ENCODE measurements around the gene MFAP4.

MFAP4 gene

DNA sequence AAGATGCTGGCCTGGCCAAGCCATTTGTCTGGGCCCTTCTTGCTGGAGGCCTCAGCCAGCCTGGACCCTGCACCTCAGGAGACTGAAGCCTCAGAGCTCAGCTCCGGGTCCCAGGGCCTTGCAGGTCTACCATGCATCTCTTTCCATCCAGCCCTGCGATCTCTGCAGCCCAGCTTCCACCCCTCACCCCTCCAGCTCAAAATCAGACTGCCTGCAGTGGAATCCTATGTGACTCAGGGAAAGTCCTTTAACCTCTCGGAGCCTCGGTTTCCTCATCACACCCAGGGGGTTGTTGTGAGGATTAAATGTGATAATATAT is 21.5 kb downstream of the MFAP4 start:
- no peak overlapping the region for H3K4me3 ChIP-seq (replicated peaks; ENCODE audit: low read depth, low read length)
- no peaks in the 10 kb centered on the region; the same call in 1 of the 2 replicates for H3K27me3 ChIP-seq (replicated peaks; ENCODE audit: control insufficient read depth, insufficient read depth, low read length)
- no peak for DNase-seq (ENCODE audit: extremely low read depth, insufficient read length)

DNA sequence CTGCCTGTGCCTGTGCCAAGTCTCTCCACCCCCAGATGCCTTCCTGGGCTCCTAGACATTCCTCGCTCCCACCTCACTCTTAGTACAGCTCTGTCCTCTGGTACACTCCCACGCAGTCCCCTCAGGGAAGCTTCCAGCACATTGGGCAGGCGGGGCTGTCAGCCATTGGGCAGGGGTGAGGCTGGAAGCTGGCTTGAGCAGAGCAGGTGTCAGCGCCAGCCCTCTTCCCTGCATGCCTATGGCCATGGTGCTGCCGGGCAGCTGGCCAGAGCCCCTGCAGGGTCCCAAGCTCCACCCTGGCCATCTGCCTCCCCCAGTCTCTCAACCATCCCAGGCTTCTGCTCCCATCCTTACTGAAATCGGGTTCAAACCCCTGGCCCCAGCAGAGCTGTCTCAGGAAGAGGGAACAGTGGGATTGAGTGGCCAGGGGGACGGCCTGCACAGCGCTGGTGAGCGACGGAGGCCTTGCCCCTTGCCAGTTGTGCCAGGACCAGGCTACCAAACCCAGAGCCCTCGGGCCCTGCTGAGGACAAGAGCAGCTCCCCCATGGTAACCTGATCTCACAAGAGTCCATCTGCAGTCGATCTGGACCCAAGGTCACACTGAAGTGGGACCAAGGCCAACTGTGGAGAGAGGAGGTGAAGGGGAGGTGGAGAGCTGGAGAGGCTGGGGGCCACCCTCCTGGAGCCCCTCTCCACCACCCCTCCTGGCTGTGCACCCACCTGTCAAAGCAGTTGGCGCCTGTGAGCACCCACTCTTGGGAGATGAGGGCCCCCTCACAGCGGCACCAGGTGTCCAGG is 22.1 kb downstream of the MFAP4 start:
- no peaks in the 10 kb centered on the region; the same call in 1 of the 2 replicates for H3K27me3 ChIP-seq (replicated peaks; ENCODE audit: control insufficient read depth, insufficient read depth, low read length)
- no peaks in the 10 kb centered on the region for H3K36me3 ChIP-seq (ENCODE audit: control insufficient read depth, insufficient read depth, low read length)
- no peak for DNase-seq (ENCODE audit: extremely low read depth, insufficient read length)
- TF ChIP-seq, protein P1, sequence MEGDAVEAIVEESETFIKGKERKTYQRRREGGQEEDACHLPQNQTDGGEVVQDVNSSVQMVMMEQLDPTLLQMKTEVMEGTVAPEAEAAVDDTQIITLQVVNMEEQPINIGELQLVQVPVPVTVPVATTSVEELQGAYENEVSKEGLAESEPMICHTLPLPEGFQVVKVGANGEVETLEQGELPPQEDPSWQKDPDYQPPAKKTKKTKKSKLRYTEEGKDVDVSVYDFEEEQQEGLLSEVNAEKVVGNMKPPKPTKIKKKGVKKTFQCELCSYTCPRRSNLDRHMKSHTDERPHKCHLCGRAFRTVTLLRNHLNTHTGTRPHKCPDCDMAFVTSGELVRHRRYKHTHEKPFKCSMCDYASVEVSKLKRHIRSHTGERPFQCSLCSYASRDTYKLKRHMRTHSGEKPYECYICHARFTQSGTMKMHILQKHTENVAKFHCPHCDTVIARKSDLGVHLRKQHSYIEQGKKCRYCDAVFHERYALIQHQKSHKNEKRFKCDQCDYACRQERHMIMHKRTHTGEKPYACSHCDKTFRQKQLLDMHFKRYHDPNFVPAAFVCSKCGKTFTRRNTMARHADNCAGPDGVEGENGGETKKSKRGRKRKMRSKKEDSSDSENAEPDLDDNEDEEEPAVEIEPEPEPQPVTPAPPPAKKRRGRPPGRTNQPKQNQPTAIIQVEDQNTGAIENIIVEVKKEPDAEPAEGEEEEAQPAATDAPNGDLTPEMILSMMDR (IDR thresholded peaks at IDR 0.05; ENCODE audit: insufficient read depth, low read length, poor library complexity, severe bottlenecking): no peak
- H3K4me3 ChIP-seq (replicated peaks; ENCODE audit: low read depth, low read length): no peak overlapping the region

More for the DNA sequence above, 21.5 kb downstream of the MFAP4 start:
- TF ChIP-seq, protein P1 (IDR thresholded peaks at IDR 0.05; ENCODE audit: insufficient read depth, low read length, poor library complexity, severe bottlenecking): no peak
- H3K36me3 ChIP-seq (ENCODE audit: control insufficient read depth, insufficient read depth, low read length): no peaks in the 10 kb centered on the region

DNA sequence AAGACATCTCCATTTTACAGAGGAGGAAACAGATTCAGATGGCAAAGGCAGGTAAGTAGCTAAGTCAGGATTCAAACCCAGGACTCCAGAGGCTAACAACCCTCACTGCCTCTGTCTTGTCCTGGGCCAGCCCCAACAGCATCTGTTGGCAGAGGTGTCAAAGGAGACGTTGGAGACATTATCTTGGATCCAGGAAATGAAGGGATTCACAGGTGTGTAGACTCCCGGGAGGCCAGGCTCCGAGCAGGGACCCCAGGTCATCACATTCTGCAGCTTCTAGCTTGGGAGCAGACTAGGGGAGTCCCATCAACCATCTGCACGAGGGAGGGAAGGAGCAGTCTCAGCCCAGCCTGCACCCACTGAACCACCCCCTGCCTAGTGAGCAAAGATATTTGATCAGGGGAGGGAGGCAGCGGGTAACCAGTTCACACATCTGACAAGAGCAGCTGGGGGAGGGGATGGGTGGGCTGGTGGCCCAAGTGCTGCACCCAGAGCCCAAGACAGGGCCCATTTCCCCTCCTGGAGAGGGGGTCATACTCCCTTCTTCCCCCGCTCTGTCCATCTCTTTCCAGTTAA is 23.4 kb downstream of the MFAP4 start:
- Histone ChIP-seq H3K36me3 (ENCODE audit: control insufficient read depth, insufficient read depth, low read length) (no peaks in the 10 kb centered on the region), H3K27me3 (replicated peaks; ENCODE audit: control insufficient read depth, insufficient read depth, low read length) (no peaks in the 10 kb centered on the region; the same call in 1 of the 2 replicates), H3K4me3 (replicated peaks; ENCODE audit: low read depth, low read length) (no peak overlapping the region)
- DNase-seq (ENCODE audit: extremely low read depth, insufficient read length): no peak
- TF ChIP-seq, protein P1 (IDR thresholded peaks at IDR 0.05; ENCODE audit: insufficient read depth, low read length, poor library complexity, severe bottlenecking): no peak

DNA sequence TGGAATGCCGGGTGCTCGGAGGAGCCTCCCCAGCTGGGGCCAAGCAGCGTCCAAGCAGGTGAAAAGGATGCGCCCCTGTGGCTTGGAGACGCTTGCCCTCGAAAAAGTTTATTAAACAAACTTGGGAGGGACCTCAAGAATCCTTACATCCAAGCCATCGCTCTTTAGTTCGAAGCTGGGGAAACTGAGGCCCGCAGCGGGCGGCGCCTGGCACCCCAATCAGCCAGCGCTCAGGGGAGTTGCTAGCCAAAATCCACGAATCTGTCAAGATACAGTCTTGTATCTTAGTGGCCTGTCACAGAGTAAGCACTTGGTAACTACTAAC is 23.9 kb downstream of the MFAP4 start:
- no peak overlapping the region; the same call in 1 of the 2 replicates for H3K4me3 ChIP-seq (replicated peaks; ENCODE audit: low read depth, low read length)
- TF ChIP-seq, protein P1 (IDR thresholded peaks at IDR 0.05; ENCODE audit: insufficient read depth, low read length, poor library complexity, severe bottlenecking): no peak
- H3K36me3 ChIP-seq (ENCODE audit: control insufficient read depth, insufficient read depth, low read length): no peaks in the 10 kb centered on the region
- no peak for DNase-seq (ENCODE audit: extremely low read depth, insufficient read length)
- no peaks in the 10 kb centered on the region; the same call in 1 of the 2 replicates for H3K27me3 ChIP-seq (replicated peaks; ENCODE audit: control insufficient read depth, insufficient read depth, low read length)

DNA sequence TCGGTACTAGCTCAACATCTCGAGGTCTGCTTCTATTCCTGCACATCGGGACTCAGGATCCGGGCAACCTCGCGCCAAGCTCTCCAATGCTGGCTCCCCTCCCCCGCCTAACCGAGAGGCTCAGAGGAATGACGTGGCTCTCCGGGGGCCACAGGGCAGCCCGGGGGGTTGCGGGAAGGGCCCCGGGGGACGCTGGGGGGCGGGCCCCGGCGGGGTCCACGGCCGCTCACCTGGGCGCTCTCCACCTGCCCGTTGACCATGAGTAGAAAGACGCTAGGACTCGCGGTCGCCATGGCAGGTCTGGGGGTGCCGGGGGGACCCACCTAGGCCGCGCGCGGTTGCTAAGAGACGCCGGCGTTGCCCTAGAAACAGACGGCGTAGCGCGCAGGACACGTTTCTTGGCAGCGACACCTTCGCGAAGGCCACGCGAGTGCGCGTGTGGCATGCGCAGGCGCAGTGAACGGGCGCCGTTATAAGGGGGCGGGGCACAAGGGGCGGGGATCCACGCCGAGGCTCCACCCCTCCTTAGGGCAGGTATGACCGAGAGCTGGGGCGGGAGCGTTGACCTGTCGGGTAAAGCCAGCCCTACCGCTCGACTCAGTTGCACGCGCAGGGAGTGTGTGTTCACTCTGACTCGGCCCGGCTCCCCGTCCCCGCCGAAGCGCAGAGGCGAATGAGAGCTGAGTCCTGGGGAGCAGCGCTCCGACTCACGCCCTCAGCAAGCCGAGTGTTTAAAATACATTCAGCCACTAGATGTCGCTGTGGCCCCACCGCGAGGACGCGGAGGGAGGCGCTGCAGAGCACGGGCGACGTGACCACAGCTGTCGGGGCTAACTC is 24.5 kb downstream of the MFAP4 start, which contains the start of gene B9D1:
Gene B9D1, minus strand, starts transcription at position 447 of the 837 bp plus-strand sequence. Its CDS starts 154 bp downstream, at position 293.
- TF ChIP-seq, protein P1 (IDR thresholded peaks at IDR 0.05; ENCODE audit: insufficient read depth, low read length, poor library complexity, severe bottlenecking): peak; percentile 93
- H3K4me3 ChIP-seq (replicated peaks; ENCODE audit: low read depth, low read length): peak within 1 kb of the TSS; percentile 77
- H3K36me3 ChIP-seq (ENCODE audit: control insufficient read depth, insufficient read depth, low read length): no peaks in the 10 kb centered on the region
- DNase-seq (ENCODE audit: extremely low read depth, insufficient read length): peak; percentile 92
- no peaks in the 10 kb centered on the region; the same call in 1 of the 2 replicates for H3K27me3 ChIP-seq (replicated peaks; ENCODE audit: control insufficient read depth, insufficient read depth, low read length)

All from GM06990 (cell line).